GM06990 (cell line): ENCODE measurements around the gene SERPINA12.

Experiments used
- DNase-seq: peaks from one replicate; pipeline ENCODE4 v3.0.0-alpha.2; 2011; ENCODE audit not compliant: insufficient read length; ENCODE audit errors: extremely low read depth
- H3K27me3 ChIP-seq: replicated peaks from 2 replicates; pipeline ENCODE4 v1.6.0; 2011; ENCODE audit warnings: low read length; ENCODE audit not compliant: control insufficient read depth, insufficient read depth
- H3K36me3 ChIP-seq: 2 replicates; pipeline ENCODE4 v1.5.1; 2011; ENCODE audit warnings: low read length; ENCODE audit not compliant: control insufficient read depth, insufficient read depth
- H3K4me3 ChIP-seq: replicated peaks from 2 replicates; pipeline ENCODE4 v1.5.1; 2011; ENCODE audit warnings: low read depth, mild to moderate bottlenecking, control low read depth, low read length
- CTCF ChIP-seq: IDR thresholded peaks from 2 replicates; pipeline ENCODE4 v1.5.1; 2011; ENCODE audit warnings: low read length, control low read depth, mild to moderate bottlenecking, inconsistent platforms; ENCODE audit not compliant: insufficient read depth, poor library complexity, severe bottlenecking

Gene SERPINA12

DNA sequence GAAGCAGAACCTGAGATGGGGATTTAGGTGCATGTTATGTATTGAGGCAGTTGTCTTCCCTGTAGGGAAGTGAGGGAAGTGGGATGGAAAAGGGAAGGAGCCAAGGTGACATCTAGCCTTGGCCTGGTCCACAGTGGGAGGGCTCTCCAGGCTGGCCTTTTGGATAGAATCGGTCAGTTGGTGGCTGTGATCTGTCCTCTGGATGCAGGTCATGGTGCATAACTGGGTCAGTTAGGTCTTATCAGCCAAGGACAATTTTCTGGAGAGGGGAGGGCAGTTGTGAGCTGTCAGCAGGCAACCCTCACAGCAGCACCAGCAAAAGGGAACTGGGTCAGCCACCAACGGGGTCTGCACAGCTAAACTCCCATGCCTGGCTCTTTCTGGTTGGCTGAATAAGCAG is 9.6 kb downstream of the SERPINA12 start:
- no peak for TF ChIP-seq CTCF
- no peak for DNase-seq
- Histone ChIP-seq H3K27me3 (no peaks in the 10 kb centered on the region), H3K36me3 (no peaks in the 10 kb centered on the region), H3K4me3 (no peak overlapping the region)

DNA sequence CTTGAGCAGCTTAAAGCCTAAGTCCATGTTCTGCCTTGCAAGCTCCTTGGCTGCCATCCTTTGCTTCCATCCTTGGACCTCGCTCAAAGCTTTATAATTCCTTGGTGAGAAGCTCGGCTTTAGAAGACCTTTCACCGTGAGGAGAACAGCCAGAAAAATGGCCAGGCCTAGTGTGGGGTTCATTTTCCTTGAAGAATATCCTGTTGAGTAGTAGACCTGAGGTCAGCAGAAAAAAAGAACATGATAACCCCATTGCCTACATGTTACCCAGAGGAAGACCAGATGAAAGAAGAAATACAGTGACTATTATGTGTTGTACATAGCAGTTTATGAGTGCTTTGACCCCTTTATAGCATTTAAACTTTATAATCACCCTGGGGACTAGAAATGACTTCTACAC is 11.1 kb downstream of the SERPINA12 start:
- TF ChIP-seq CTCF, result no peak
- DNase-seq, result no peak
- H3K36me3 ChIP-seq, result no peaks in the 10 kb centered on the region
- no peaks in the 10 kb centered on the region for H3K27me3 ChIP-seq
- H3K4me3 ChIP-seq, result no peak overlapping the region

GRCh38 chr14:94494085-94494484 is 15.2 kb downstream of the SERPINA12 start:
- H3K27me3 ChIP-seq, result no peaks in the 10 kb centered on the region
- no peaks in the 10 kb centered on the region for H3K36me3 ChIP-seq
- DNase-seq, result no peak
- TF ChIP-seq CTCF, result no peak
- no peak overlapping the region for H3K4me3 ChIP-seq

DNA sequence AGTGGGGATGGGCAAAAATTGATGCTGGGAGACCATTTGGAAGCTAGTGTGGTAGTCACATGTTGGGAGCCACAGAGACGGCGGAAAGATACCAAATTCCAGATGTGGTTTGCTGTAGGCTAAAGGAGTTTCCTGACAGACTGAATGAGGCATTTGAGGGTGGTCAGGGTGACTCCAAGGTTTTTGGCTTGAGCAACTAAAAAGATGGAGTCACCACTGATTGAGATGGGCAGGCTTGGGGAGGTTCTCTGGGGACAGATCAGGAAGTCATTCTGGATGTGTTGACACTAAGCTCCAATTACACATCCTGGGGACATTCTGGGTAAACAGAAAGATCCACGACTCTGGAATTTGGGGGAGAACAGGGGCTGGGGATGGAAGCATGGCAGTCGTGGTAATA is 17.8 kb downstream of the SERPINA12 start:
- TF ChIP-seq CTCF, result no peak
- DNase-seq, result no peak
- Histone ChIP-seq H3K36me3 (no peaks in the 10 kb centered on the region), H3K4me3 (no peak overlapping the region), H3K27me3 (no peaks in the 10 kb centered on the region)

DNA sequence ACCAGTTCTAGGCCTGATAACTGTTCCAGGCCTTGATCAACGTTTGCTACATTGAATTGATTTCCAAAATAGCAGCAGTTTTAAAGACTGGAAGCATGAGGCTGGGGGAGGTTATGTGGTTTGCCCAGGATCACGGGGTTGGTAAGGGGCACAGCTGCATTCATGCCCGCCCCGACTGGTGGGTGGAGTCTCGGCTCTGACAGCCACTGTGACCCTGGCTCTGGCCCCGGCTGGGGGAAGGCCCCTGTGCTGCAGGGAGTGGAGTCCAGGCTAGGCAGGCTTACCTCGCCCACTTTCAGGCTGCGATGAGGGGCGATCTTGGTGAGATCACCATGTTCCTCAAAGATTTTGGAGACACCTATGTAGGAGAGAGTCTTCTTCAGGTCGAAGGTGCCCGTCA is 19.9 kb downstream of the SERPINA12 start:
- TF ChIP-seq CTCF, result no peak
- H3K4me3 ChIP-seq, result no peak overlapping the region
- no peak for DNase-seq

GRCh38 chr14:94486883-94487282 is 22.4 kb downstream of the SERPINA12 start:
- Histone ChIP-seq H3K36me3 (no peaks in the 10 kb centered on the region), H3K4me3 (no peak overlapping the region), H3K27me3 (no peaks in the 10 kb centered on the region)
- TF ChIP-seq CTCF, result no peak
- DNase-seq, result no peak

More for the DNA sequence above, 19.9 kb downstream of the SERPINA12 start:
- no peaks in the 10 kb centered on the region for H3K27me3 ChIP-seq
- no peaks in the 10 kb centered on the region for H3K36me3 ChIP-seq
